IMR-90 (cell line): Measurements from ENCODE around the gene SDHAF4. TPM values are rescaled to one million over a fixed set of nuclear protein-coding genes. Genes with fewer than 3 reads are reported as not detected.
"Not testable (repeated sequence)": the region's sequence is repeated elsewhere in the genome, so short reads cannot be mapped to it uniquely, and the experiment has no call there.

Experiments used
- ATAC-seq: fragments of 200-7000 bp; cut with Tn5 transposase; 2 replicates; pipeline ENCODE4 v1.9.1; 2020; ENCODE audit warnings: low read depth, mild to moderate bottlenecking, moderate library complexity
- BruUV-seq: library from RNA; stranded (reverse); fragments of 400-500 nt; replicated peaks from 2 replicates; lab custom pipeline; 2021; lab: Mats Ljungman, UMichigan
- CTCF ChIA-PET: fragments of 300-600 bp; formaldehyde crosslinking; extraction: SDS; loops from one replicate; lab custom pipeline; 2021; ENCODE audit warnings: antibody characterized with exemption; lab: Yijun Ruan, JAX
- POLR2A ChIA-PET: fragments of 300-600 bp; sonication (Branson Sonifier 250); formaldehyde crosslinking; loops from one replicate; lab custom pipeline; 2022; ENCODE audit warnings: antibody characterized with exemption; ENCODE audit not compliant: unreplicated experiment; lab: Charles Lee
- DNase-seq: peaks from one replicate; pipeline ENCODE4 v3.0.0; 2013
- H2AFZ ChIP-seq: replicated peaks from 2 replicates; pipeline ENCODE3; 2013; ENCODE audit warnings: low read length, mild to moderate bottlenecking; ENCODE audit not compliant: poor library complexity
- H2AK5ac ChIP-seq: 2 replicates; pipeline ENCODE4 v1.6.1; 2013; ENCODE audit warnings: low read depth, low read length, inconsistent platforms
- H2AK9ac ChIP-seq: replicated peaks from 2 replicates; pipeline ENCODE3; 2013; ENCODE audit warnings: mild to moderate bottlenecking, low read depth, low read length, moderate library complexity; ENCODE audit not compliant: poor library complexity
- H2BK120ac ChIP-seq: 2 replicates; pipeline ENCODE4 v1.6.1; 2013; ENCODE audit warnings: low read depth, low read length, inconsistent platforms
- H2BK15ac ChIP-seq: 3 replicates; pipeline ENCODE4 v1.6.1; 2013; ENCODE audit warnings: low read depth, low read length, inconsistent platforms
- H2BK20ac ChIP-seq: 2 replicates; pipeline ENCODE4 v1.6.1; 2013; ENCODE audit warnings: low read depth, mild to moderate bottlenecking, inconsistent platforms, low read length, moderate library complexity
- H2BK5ac ChIP-seq: 2 replicates; pipeline ENCODE4 v1.6.1; 2013; ENCODE audit warnings: mild to moderate bottlenecking, low read depth, low read length, inconsistent platforms; ENCODE audit not compliant: poor library complexity, severe bottlenecking
- H3K14ac ChIP-seq: replicated peaks from 2 replicates; pipeline ENCODE4 v1.6.1; 2013; ENCODE audit warnings: low read depth, low read length, inconsistent platforms
- H3K18ac ChIP-seq: 2 replicates; pipeline ENCODE4 v1.6.1; 2013; ENCODE audit warnings: low read depth, low read length, control low read depth
- H3K23ac ChIP-seq: 2 replicates; pipeline ENCODE4 v1.6.1; 2013; ENCODE audit warnings: low read depth, low read length, inconsistent platforms
- H3K27ac ChIP-seq: 2 replicates; pipeline ENCODE4 v1.5.1; 2013; ENCODE audit warnings: mild to moderate bottlenecking, control low read depth, low read length; ENCODE audit not compliant: insufficient read depth
- H3K27me3 ChIP-seq: 2 replicates; pipeline ENCODE4 v1.6.1; 2013; ENCODE audit warnings: low read length; ENCODE audit not compliant: control insufficient read depth, insufficient read depth
- H3K36me3 ChIP-seq: 2 replicates; pipeline ENCODE4 v1.6.1; 2013; ENCODE audit warnings: low read length, mixed read lengths; ENCODE audit not compliant: control insufficient read depth, insufficient read depth
- H3K4ac ChIP-seq: 2 replicates; pipeline ENCODE4 v1.6.1; 2013; ENCODE audit warnings: low read depth, low read length, inconsistent platforms
- H3K4me1 ChIP-seq: 2 replicates; pipeline ENCODE4 v1.6.1; 2013; ENCODE audit warnings: low read length, mixed read lengths; ENCODE audit not compliant: control insufficient read depth, insufficient read depth
- H3K4me2 ChIP-seq: 2 replicates; pipeline ENCODE4 v1.6.1; 2013; ENCODE audit warnings: low read depth, mild to moderate bottlenecking, control low read depth, low read length, moderate library complexity
- H3K4me3 ChIP-seq: 2 replicates; pipeline ENCODE4 v1.5.1; 2013; ENCODE audit warnings: low read depth, mild to moderate bottlenecking, control low read depth, low read length, moderate library complexity; ENCODE audit not compliant: insufficient read depth
- H3K56ac ChIP-seq: 2 replicates; pipeline ENCODE4 v1.6.1; 2013; ENCODE audit warnings: low read length, inconsistent platforms; ENCODE audit not compliant: insufficient read depth; ENCODE audit errors: extremely low read depth
- H3K79me1 ChIP-seq, 2 experiments: 2 replicates each; pipeline ENCODE4 v1.6.1; 2013; ENCODE audit warnings: low read length in 2 of 2, inconsistent platforms in 1 of 2, low read depth in 1 of 2
- H3K9ac ChIP-seq: 2 replicates; pipeline ENCODE4 v1.6.1; 2013; ENCODE audit warnings: low read depth, low read length, control low read depth
- H3K9me1 ChIP-seq: 2 replicates; pipeline ENCODE4 v1.6.1; 2013; ENCODE audit warnings: low read length, inconsistent platforms; ENCODE audit not compliant: insufficient read depth
- H3K9me3 ChIP-seq: 2 replicates; pipeline ENCODE4 v1.6.1; 2013; ENCODE audit warnings: low read length; ENCODE audit not compliant: control insufficient read depth, insufficient read depth
- H4K20me1 ChIP-seq: 2 replicates; pipeline ENCODE4 v1.6.1; 2013; ENCODE audit warnings: low read length, inconsistent platforms; ENCODE audit not compliant: insufficient read depth
- H4K5ac ChIP-seq: 2 replicates; pipeline ENCODE4 v1.6.1; 2013; ENCODE audit warnings: mild to moderate bottlenecking, low read depth, low read length, control low read depth
- H4K8ac ChIP-seq, 2 experiments: 2 replicates each; pipeline ENCODE4 v1.6.1; 2013; ENCODE audit warnings: low read depth in 2 of 2, low read length in 2 of 2, control low read depth in 1 of 2, inconsistent platforms in 1 of 2
- H4K91ac ChIP-seq: 2 replicates; pipeline ENCODE4 v1.6.1; 2013; ENCODE audit warnings: low read depth, low read length, inconsistent platforms; ENCODE audit not compliant: insufficient read depth
- WGBS, 2 experiments: methylation state at CpG; one replicate each; pipeline versions ENCODE4 v1.1.5 to v1.1.7; 2013; ENCODE audit warnings: missing lambda C conversion rate in 2 of 2; ENCODE audit not compliant: insufficient read length in 1 of 2; ENCODE audit errors: extremely low coverage in 2 of 2; 5-methylcytosine and 5-hydroxymethylcytosine counted together
- dilution Hi-C: fragments of 300-500 bp; cut with HindIII; formaldehyde crosslinking; loops from one replicate; pipeline ENCODE4 v1.14.3; 2018; ENCODE audit warnings: low sequenced_read_pairs; ENCODE audit not compliant: unreplicated experiment
- in situ Hi-C: fragments of 300-500 bp; cut with MboI; formaldehyde crosslinking; loops from 3 replicates; pipeline ENCODE4 v1.14.3; 2019; ENCODE audit warnings: low sequenced_read_pairs, inconsistent platforms, mixed read lengths
- intact Hi-C: fragments of 100-400 bp; cut with micrococcal nuclease; formaldehyde crosslinking; loops from 2 replicates; pipeline ENCODE4 v1.10.0; 2022
- polyA plus RNA-seq, 3 experiments: library from polyadenylated mRNA; depleted of rRNA; stranded (reverse); fragments of >200 nt; gene quantifications; 2 replicates each; pipeline ENCODE4 v1.2.3, GENCODE V29; 2012; ENCODE audit warnings: low replicate concordance in 1 of 3
- total RNA-seq: library from RNA; depleted of rRNA; stranded (reverse); fragments of >200 nt; gene quantifications from 2 replicates; pipeline ENCODE4 v1.2.3, GENCODE V29; 2012

Gene SDHAF4
- total and polyA plus RNA-seq, 2 of the 4 experiments (the other 2 are of a cell fraction): 1.6 to 4.4 TPM

GRCh38 chr6:70607371-70607770, 40.6 kb downstream of the SDHAF4 start:
- H3K4me3 ChIP-seq, H4K5ac ChIP-seq, H3K18ac ChIP-seq, H2BK120ac ChIP-seq, H3K14ac ChIP-seq, H3K9me1 ChIP-seq, H3K23ac ChIP-seq, H3K27ac ChIP-seq, H2BK5ac ChIP-seq, dilution Hi-C loops, in situ Hi-C loops, H3K27me3 ChIP-seq, DNase-seq, H3K4me2 ChIP-seq, CTCF ChIA-PET, H3K9me3 ChIP-seq, H2AK5ac ChIP-seq, ATAC-seq, H3K9ac ChIP-seq, H3K4me1 ChIP-seq, H4K91ac ChIP-seq, POLR2A ChIA-PET, H2BK20ac ChIP-seq, H3K79me1 ChIP-seq, H2BK15ac ChIP-seq, H2AK9ac ChIP-seq, H3K36me3 ChIP-seq, H2AFZ ChIP-seq, H3K4ac ChIP-seq, BruUV-seq, H3K56ac ChIP-seq, H4K8ac ChIP-seq, H4K20me1 ChIP-seq, intact Hi-C loops: not testable (repeated sequence)
- no CpG with 5 or more reads among the region's 2 CpGs for WGBS, 2 experiments

DNA sequence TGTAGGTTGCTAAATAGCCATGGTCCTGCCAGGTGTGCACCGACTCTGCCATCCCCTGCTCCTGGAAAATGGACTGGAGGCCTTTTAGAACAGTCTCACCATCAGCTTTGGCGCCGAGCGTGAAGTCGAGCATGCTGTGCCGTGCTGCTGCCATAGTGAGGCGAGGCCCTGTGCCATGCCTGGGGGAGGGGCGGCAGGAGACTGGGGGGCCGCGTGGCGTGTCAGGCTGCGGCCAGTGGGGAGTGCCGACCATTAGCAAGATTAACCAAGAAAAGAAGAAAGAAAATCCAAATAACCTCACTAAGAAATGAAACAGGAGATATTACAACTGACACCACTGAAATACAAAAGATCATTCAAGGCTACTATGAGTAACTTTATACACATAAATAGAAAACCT, 42.5 kb downstream of the SDHAF4 start:
- BruUV-seq, in situ Hi-C loops: not testable (repeated sequence)

More for the DNA sequence above, 42.5 kb downstream of the SDHAF4 start:
- H2AK5ac ChIP-seq, DNase-seq, H3K36me3 ChIP-seq, H3K79me1 ChIP-seq, H3K23ac ChIP-seq, H3K4me3 ChIP-seq, H2AK9ac ChIP-seq, ATAC-seq, CTCF ChIA-PET, H3K4ac ChIP-seq, H2AFZ ChIP-seq, H2BK15ac ChIP-seq, H4K8ac ChIP-seq, H3K9me1 ChIP-seq, H3K14ac ChIP-seq, H3K27ac ChIP-seq, H3K4me1 ChIP-seq, dilution Hi-C loops, H2BK120ac ChIP-seq, H3K9ac ChIP-seq, H3K27me3 ChIP-seq, H3K18ac ChIP-seq, H3K56ac ChIP-seq, H2BK20ac ChIP-seq, H3K9me3 ChIP-seq, H2BK5ac ChIP-seq, H4K5ac ChIP-seq, H3K4me2 ChIP-seq, intact Hi-C loops, H4K20me1 ChIP-seq, POLR2A ChIA-PET, H4K91ac ChIP-seq: not testable (repeated sequence)
- WGBS, 2 experiments: no CpG with 5 or more reads among the region's 13 CpGs
